Vagina (tissue), 2 donors: Measurements from ENCODE around the gene TUBB6. TPM values are rescaled to one million over a fixed set of nuclear protein-coding genes. Genes with fewer than 3 reads are reported as not detected.
A peak's percentile ranks its signal among the peaks of the same experiment; 100 is the strongest.

Source experiments
- DNase-seq, 2 donors: peaks; one replicate each; pipeline ENCODE4 v3.0.0-alpha.2; 2017; ENCODE audit errors: extremely low spot score in 2 of 2
- H3K27ac ChIP-seq: fragments of 200-600 bp; sonication (generic); one replicate; pipeline ENCODE4 v1.5.1; 2019
- H3K27me3 ChIP-seq: fragments of 200-600 bp; sonication (generic); one replicate; pipeline ENCODE4 v1.5.1; 2019
- H3K36me3 ChIP-seq, 2 donors: fragments of 200-600 bp; sonication (generic); one replicate each; pipeline ENCODE4 v1.5.1; 2017 to 2019
- H3K4me1 ChIP-seq: fragments of 200-600 bp; sonication (generic); one replicate; pipeline ENCODE4 v1.5.1; 2019
- H3K4me3 ChIP-seq, 2 donors: fragments of 200-600 bp; sonication (generic); 1 replicate in 1 of 2; 2 replicates in 1 of 2; pipeline ENCODE4 v1.5.1; 2016 to 2019
- H3K9me3 ChIP-seq: fragments of 200-600 bp; sonication (generic); one replicate; pipeline ENCODE4 v1.5.1; 2019
- CTCF ChIP-seq, 3 experiments: fragments of 450-650 bp in 2 of 3; fragments of 200-600 bp in 1 of 3; sonication (generic) in 1 of 3; IDR thresholded peaks; one replicate each; pipeline ENCODE4 v1.5.1; 2017 to 2019; ENCODE audit warnings: antibody characterized with exemption in 3 of 3, mild to moderate bottlenecking in 2 of 3, moderate library complexity in 2 of 3
- POLR2A ChIP-seq, 2 donors: fragments of 450-650 bp; IDR thresholded peaks; one replicate each; pipeline ENCODE4 v1.6.1; 2017; ENCODE audit warnings: antibody characterized with exemption in 2 of 2, mild to moderate bottlenecking in 2 of 2, moderate library complexity in 2 of 2
- POLR2AphosphoS5 ChIP-seq, 2 donors: sonication (generic); formaldehyde crosslinking; IDR thresholded peaks; one replicate each; pipeline ENCODE4 v1.9.0; 2017; ENCODE audit warnings: antibody characterized with exemption in 2 of 2, mild to moderate bottlenecking in 2 of 2, low read depth in 1 of 2; ENCODE audit not compliant: insufficient read depth in 1 of 2
- intact Hi-C: fragments of 100-400 bp; cut with DNase I; formaldehyde crosslinking; loops from one replicate; pipeline ENCODE4 v1.15.1; 2023
- total RNA-seq: library from RNA; depleted of rRNA; stranded (reverse); fragments of >200 nt; gene quantifications from one replicate; pipeline ENCODE4 v1.2.3, GENCODE V29; 2016

The TUBB6 gene
- total RNA-seq, 1 donor from 2014 or later, result 450 TPM

GRCh38 chr18:12335503-12335902 lies 27.5 kb downstream of the TUBB6 start:
- Histone ChIP-seq H3K36me3 (peaks cover 0 to 30% of the 10 kb centered on the region in 2 donors), H3K27me3 (no peaks in the 10 kb centered on the region), H3K27ac (no peak overlapping the region), H3K4me1 (no peaks in the 10 kb centered on the region), H3K4me3 (no peak overlapping the region), H3K9me3 (no peaks in the 10 kb centered on the region)
- no peak for DNase-seq
- TF ChIP-seq POLR2AphosphoS5 (IDR thresholded peaks at IDR 0.05; ENCODE audit: insufficient read depth in 1 of 2, low read depth in 1 of 2) (no peak), CTCF (IDR thresholded peaks at IDR 0.05) (no peak)
- intact Hi-C loops, result no loop called here

DNA sequence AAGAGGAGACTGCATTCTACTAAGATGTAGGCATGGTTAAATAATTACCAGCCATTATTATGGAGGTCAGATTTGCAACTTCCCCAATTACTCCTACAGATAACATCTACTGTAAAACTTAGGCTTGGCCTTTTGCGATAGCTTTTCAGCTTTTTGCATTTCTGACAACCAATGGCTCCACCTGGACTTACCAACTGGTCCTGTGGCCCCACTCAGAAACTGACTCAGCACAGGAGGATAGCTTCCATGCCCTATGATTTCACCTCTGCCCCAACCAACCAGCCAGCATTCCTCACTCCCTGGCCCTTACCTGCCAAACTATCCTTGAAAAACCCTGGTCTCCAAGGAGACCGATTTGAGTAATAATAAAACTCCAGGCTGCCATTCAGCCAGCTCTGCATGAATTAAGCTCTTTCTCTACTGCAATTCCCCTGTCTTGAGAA lies 28.2 kb downstream of the TUBB6 start:
- H3K27me3 ChIP-seq, result no peaks in the 10 kb centered on the region
- intact Hi-C loops, result no loop called here
- H3K36me3 ChIP-seq, result peaks cover 0 to 33% of the 10 kb centered on the region in 2 donors
- no peaks in the 10 kb centered on the region for H3K4me1 ChIP-seq
- H3K27ac ChIP-seq, result no peak overlapping the region
- peak in 1 of 2 donors; percentile 49 for DNase-seq
- no peak overlapping the region for H3K4me3 ChIP-seq
- no peaks in the 10 kb centered on the region for H3K9me3 ChIP-seq
- TF ChIP-seq POLR2A (IDR thresholded peaks at IDR 0.05) (no peak), CTCF (IDR thresholded peaks at IDR 0.05) (no peak)

GRCh38 chr18:12336887-12337286 lies 28.8 kb downstream of the TUBB6 start:
- H3K4me3 ChIP-seq, result no peak overlapping the region
- peaks cover 0 to 40% of the 10 kb centered on the region in 2 donors for H3K36me3 ChIP-seq
- no peaks in the 10 kb centered on the region for H3K9me3 ChIP-seq
- H3K4me1 ChIP-seq, result no peaks in the 10 kb centered on the region
- intact Hi-C loops, result no loop called here
- TF ChIP-seq POLR2AphosphoS5 (IDR thresholded peaks at IDR 0.05; ENCODE audit: insufficient read depth in 1 of 2, low read depth in 1 of 2) (no peak), POLR2A (IDR thresholded peaks at IDR 0.05) (no peak), CTCF (IDR thresholded peaks at IDR 0.05) (no peak)
- peak in 1 of 2 donors; percentile 20 for DNase-seq
- H3K27ac ChIP-seq, result no peak overlapping the region
- H3K27me3 ChIP-seq, result no peaks in the 10 kb centered on the region

- no peak for DNase-seq
- intact Hi-C loops, result no loop called here
- no peaks in the 10 kb centered on the region for H3K4me1 ChIP-seq
- no peaks in the 10 kb centered on the region for H3K27me3 ChIP-seq
- H3K27ac ChIP-seq, result no peak overlapping the region
- no peak overlapping the region for H3K4me3 ChIP-seq
- no peaks in the 10 kb centered on the region for H3K9me3 ChIP-seq
- peaks cover 0 to 55% of the 10 kb centered on the region in 2 donors for H3K36me3 ChIP-seq
- no peak for TF ChIP-seq POLR2AphosphoS5 (IDR thresholded peaks at IDR 0.05; ENCODE audit: insufficient read depth in 1 of 2, low read depth in 1 of 2)
- no peak for TF ChIP-seq POLR2A (IDR thresholded peaks at IDR 0.05)
- no peak for TF ChIP-seq CTCF (IDR thresholded peaks at IDR 0.05)
Measured at GRCh38 chr18:12338382-12338781, 30.3 kb downstream of the TUBB6 start.

DNA sequence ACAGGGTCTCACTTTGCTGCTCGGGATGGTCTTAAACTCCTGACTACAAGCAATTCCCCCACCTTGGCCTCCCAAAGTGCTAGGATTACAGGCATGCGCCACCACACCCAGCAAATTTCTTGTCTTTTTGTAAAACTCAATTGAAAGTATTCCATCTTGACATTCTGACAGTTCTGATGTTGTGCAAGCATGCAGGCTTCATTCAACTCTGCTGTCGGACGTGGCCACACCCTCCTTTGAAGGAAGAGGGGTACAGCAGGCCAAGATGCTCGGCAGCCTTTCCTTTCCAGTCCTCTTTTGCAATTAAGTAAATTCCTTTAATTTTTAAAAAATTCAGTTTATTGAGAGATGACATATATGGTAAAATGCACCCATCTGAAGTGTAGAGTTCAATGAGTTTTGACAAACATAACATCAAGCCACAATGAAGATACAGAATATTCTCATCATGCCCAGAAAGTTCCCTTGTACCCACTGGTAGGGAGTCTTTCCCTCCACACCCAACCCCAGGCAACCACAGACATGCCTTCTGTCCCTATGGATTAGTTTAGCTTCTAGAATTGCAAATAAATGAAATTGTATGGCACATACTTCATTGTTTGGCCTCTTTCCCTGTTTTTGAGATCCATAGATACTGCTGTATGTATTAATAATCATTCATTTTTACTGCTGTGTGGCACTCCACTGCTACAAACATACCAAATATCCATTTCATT lies 33.1 kb downstream of the TUBB6 start:
- Histone ChIP-seq H3K4me3 (no peak overlapping the region), H3K4me1 (no peaks in the 10 kb centered on the region), H3K36me3 (peaks cover 0 to 68% of the 10 kb centered on the region in 2 donors), H3K27me3 (no peaks in the 10 kb centered on the region), H3K27ac (no peak overlapping the region), H3K9me3 (no peaks in the 10 kb centered on the region)
- no peak for TF ChIP-seq POLR2AphosphoS5 (IDR thresholded peaks at IDR 0.05; ENCODE audit: insufficient read depth in 1 of 2, low read depth in 1 of 2)
- TF ChIP-seq POLR2A (IDR thresholded peaks at IDR 0.05), result no peak
- no peak for TF ChIP-seq CTCF (IDR thresholded peaks at IDR 0.05)
- intact Hi-C loops, result no loop called here
- no peak for DNase-seq
